CD4-positive, alpha-beta T cell treated with Interleukin-12 subunit alpha and Interleukin-12 subunit beta, for 1 hour (primary cell): ENCODE data around the gene PLK3.
"Not testable (repeated sequence)": the region's sequence is repeated elsewhere in the genome, so short reads cannot be mapped to it uniquely, and the experiment has no call there.

ENCODE experiments used
- DNase-seq: peaks from one replicate; pipeline ENCODE4 v3.0.0-alpha.2; 2020

The PLK3 gene

GRCh38 chr1:44799770-44800584, at the start of gene PLK3:
Gene PLK3, plus strand, starts transcription at chr1:44800377. Its CDS starts 87 bp downstream, at chr1:44800464.
- peak; percentile 99 for DNase-seq

GRCh38 chr1:44757420-44757819, 42.8 kb upstream of the PLK3 start:
- no peak for DNase-seq

- DNase-seq: no peak
These were observed 41.1 kb upstream of the PLK3 start for GRCh38 chr1:44759077-44759476.

GRCh38 chr1:44760876-44761275, 39.3 kb upstream of the PLK3 start:
- DNase-seq: no peak

GRCh38 chr1:44766421-44766820, 33.8 kb upstream of the PLK3 start:
- not testable (repeated sequence) for DNase-seq

- DNase-seq: peak; percentile 91
These were observed 24.9 kb upstream of the PLK3 start, which contains the start of gene RPS8 for GRCh38 chr1:44775078-44775929. Gene RPS8, plus strand, starts transcription at chr1:44775540. Its CDS starts 57 bp downstream, at chr1:44775597.

- DNase-seq: peak; percentile 55
These were observed 24.0 kb upstream of the PLK3 start for GRCh38 chr1:44775930-44776729.

GRCh38 chr1:44776730-44777068, 23.5 kb upstream of the PLK3 start:
- DNase-seq: no peak

- DNase-seq: no peak
These were observed 22.6 kb upstream of the PLK3 start for GRCh38 chr1:44777547-44777946.

- no peak for DNase-seq
These were observed 22.1 kb upstream of the PLK3 start for GRCh38 chr1:44777969-44778635.

GRCh38 chr1:44778705-44779576, 21.2 kb upstream of the PLK3 start:
- no peak for DNase-seq

GRCh38 chr1:44780583-44781121, 19.5 kb upstream of the PLK3 start:
- DNase-seq: no peak

GRCh38 chr1:44783697-44784093, 16.5 kb upstream of the PLK3 start:
- DNase-seq: no peak

- peak; percentile 43 for DNase-seq
These were observed 15.8 kb upstream of the PLK3 start for GRCh38 chr1:44784094-44785028.

- no peak for DNase-seq
These were observed 15.2 kb upstream of the PLK3 start for GRCh38 chr1:44785029-44785380.

GRCh38 chr1:44785501-44786137, 14.6 kb upstream of the PLK3 start:
- DNase-seq: no peak

- DNase-seq: peak; percentile 83
These were observed 13.9 kb upstream of the PLK3 start for GRCh38 chr1:44786138-44786840.

GRCh38 chr1:44786841-44787426, 13.2 kb upstream of the PLK3 start:
- DNase-seq: no peak

GRCh38 chr1:44787506-44787905, 12.7 kb upstream of the PLK3 start:
- DNase-seq: no peak
